ENCODE measurements around the gene OXSR1.
A peak's percentile ranks its signal among the peaks of the same experiment; 100 is the strongest.
"Not testable (repeated sequence)": the region's sequence is repeated elsewhere in the genome, so short reads cannot be mapped to it uniquely, and the experiment has no call there.

Gene OXSR1

GRCh38 chr3:38154625-38155255 lies 10.6 kb upstream of the OXSR1 start:
- in situ Hi-C loops (cut with HindIII; ENCODE audit: low pct_unique_long_range_greater_than_20kb, low sequenced_read_pairs), result no loop called here
- TF ChIP-seq JUND (IDR thresholded peaks at IDR 0.05; ENCODE audit: low read depth), result no peak
- DNase-seq (ENCODE audit: low read depth in 1 of 2, low spot score in 1 of 2), result peak in 1 of 2 experiments; percentile 31

DNA sequence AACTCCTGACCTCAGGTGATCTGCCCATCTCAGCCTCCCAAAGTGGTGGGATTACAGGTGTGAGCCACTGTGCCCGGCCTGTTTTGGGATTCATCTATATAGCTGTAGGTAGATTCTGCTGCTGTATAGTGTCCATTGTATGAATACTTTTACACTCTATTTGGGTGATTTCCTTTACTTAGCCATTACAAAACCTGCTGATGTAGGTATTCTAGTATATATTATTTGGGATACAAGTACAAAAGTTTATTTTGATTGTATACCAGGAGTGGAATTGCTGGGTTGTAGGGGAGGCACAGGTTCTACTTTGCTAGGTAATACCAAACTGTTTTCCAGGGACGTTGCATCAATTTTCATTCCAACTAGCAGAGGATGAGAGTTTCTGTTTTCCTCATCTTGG lies 9.5 kb upstream of the OXSR1 start:
- in situ Hi-C loops (cut with HindIII; ENCODE audit: low pct_unique_long_range_greater_than_20kb, low sequenced_read_pairs), result no loop called here
- no peak for TF ChIP-seq JUND (IDR thresholded peaks at IDR 0.05; ENCODE audit: low read depth)
- no peak for DNase-seq (ENCODE audit: low read depth in 1 of 2, low spot score in 1 of 2)

GRCh38 chr3:38157117-38157516 lies 8.2 kb upstream of the OXSR1 start:
- no peak for DNase-seq (ENCODE audit: low read depth in 1 of 2, low spot score in 1 of 2)
- TF ChIP-seq JUND (IDR thresholded peaks at IDR 0.05; ENCODE audit: low read depth), result no peak
- in situ Hi-C loops (cut with HindIII; ENCODE audit: low pct_unique_long_range_greater_than_20kb, low sequenced_read_pairs), result no loop called here

GRCh38 chr3:38157595-38157994 lies 7.7 kb upstream of the OXSR1 start:
- in situ Hi-C loops (cut with HindIII; ENCODE audit: low pct_unique_long_range_greater_than_20kb, low sequenced_read_pairs), result no loop called here
- DNase-seq (ENCODE audit: low read depth in 1 of 2, low spot score in 1 of 2), result peak in 1 of 2 experiments; percentile 27

DNA sequence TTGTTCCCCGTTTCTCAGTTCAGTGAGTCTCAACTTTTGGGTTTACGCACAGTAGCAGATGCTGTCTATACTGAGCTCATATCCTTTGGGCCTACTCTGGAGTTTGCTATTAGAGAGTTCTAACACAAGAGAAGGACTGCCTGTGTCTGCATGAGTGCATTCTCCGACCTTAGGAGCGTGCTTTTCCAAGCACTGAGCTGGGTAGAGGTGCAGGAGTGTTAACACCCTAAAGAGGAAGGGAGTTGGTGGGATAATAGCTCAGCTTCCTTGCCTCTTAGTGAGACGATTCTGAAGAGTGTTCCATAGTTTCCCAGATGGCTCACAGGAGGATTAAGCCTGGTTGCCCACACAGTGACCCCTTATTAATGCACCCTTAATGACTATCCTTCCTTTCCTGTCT lies 6.9 kb upstream of the OXSR1 start:
- in situ Hi-C loops (cut with HindIII; ENCODE audit: low pct_unique_long_range_greater_than_20kb, low sequenced_read_pairs), result no loop called here
- TF ChIP-seq JUND (IDR thresholded peaks at IDR 0.05; ENCODE audit: low read depth), result no peak

More at GRCh38 chr3:38157595-38157994, 7.7 kb upstream of the OXSR1 start:
- TF ChIP-seq JUND (IDR thresholded peaks at IDR 0.05; ENCODE audit: low read depth), result no peak

GRCh38 chr3:38160704-38161103 lies 4.6 kb upstream of the OXSR1 start:
- DNase-seq (ENCODE audit: low read depth in 1 of 2, low spot score in 1 of 2); in situ Hi-C loops (cut with HindIII; ENCODE audit: low pct_unique_long_range_greater_than_20kb, low sequenced_read_pairs): not testable (repeated sequence)

More for the DNA sequence above, 6.9 kb upstream of the OXSR1 start:
- no peak for DNase-seq (ENCODE audit: low read depth in 1 of 2, low spot score in 1 of 2)

GRCh38 chr3:38163117-38163840 lies 2.1 kb upstream of the OXSR1 start:
- DNase-seq (ENCODE audit: low read depth in 1 of 2, low spot score in 1 of 2), result peak in 1 of 2 experiments; percentile 59
- in situ Hi-C loops (cut with HindIII; ENCODE audit: low pct_unique_long_range_greater_than_20kb, low sequenced_read_pairs), result no loop called here
- TF ChIP-seq JUND (IDR thresholded peaks at IDR 0.05; ENCODE audit: low read depth), result no peak

- in situ Hi-C loops (cut with HindIII; ENCODE audit: low pct_unique_long_range_greater_than_20kb, low sequenced_read_pairs), result no loop called here
- no peak for DNase-seq (ENCODE audit: low read depth in 1 of 2, low spot score in 1 of 2)
- no peak for TF ChIP-seq JUND (IDR thresholded peaks at IDR 0.05; ENCODE audit: low read depth)
These were observed 1.3 kb upstream of the OXSR1 start for GRCh38 chr3:38163841-38164642.

- in situ Hi-C loops (cut with HindIII; ENCODE audit: low pct_unique_long_range_greater_than_20kb, low sequenced_read_pairs), result no loop called here
These were observed 740 bp upstream of the OXSR1 start for GRCh38 chr3:38164643-38164951.

DNA sequence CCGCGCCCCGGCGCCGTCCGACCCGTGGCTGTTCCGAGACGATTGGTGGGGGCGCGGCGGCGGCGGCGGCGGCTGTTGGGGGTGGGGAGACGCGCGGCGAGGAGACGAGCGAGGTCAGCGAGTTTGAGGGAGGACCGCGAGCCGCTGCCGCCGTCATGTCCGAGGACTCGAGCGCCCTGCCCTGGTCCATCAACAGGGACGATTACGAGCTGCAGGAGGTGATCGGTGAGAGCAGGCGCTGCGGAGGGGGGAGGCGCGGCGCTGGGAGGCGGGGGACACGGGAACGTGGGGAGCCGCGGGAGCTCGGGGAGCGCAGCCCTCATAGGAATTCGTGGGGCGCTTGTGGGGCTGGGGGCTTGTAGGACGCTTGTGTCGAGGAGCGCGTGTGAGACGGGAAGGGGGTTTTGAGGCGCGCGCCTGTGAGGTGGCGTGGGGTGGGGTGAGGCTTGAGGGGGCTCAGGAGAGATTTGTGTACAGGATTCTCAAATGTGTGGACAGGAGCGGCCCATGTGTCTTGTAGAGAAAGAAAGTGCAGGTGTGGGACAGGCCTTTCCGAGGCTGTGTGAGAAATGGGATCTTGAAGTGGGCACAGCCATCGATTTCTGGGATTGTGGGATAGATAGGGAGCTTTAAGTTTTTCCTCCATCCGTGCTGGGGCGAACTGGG lies 518 bp downstream of the OXSR1 start:
- in situ Hi-C loops (cut with HindIII; ENCODE audit: low pct_unique_long_range_greater_than_20kb, low sequenced_read_pairs), result no loop called here
- peak; percentile 69 to 78 for DNase-seq (ENCODE audit: low read depth in 1 of 2, low spot score in 1 of 2)
- no peak for TF ChIP-seq JUND (IDR thresholded peaks at IDR 0.05; ENCODE audit: low read depth)

More at GRCh38 chr3:38164643-38164951, 740 bp upstream of the OXSR1 start:
- TF ChIP-seq JUND (IDR thresholded peaks at IDR 0.05; ENCODE audit: low read depth), result no peak
- no peak for DNase-seq (ENCODE audit: low read depth in 1 of 2, low spot score in 1 of 2)

DNA sequence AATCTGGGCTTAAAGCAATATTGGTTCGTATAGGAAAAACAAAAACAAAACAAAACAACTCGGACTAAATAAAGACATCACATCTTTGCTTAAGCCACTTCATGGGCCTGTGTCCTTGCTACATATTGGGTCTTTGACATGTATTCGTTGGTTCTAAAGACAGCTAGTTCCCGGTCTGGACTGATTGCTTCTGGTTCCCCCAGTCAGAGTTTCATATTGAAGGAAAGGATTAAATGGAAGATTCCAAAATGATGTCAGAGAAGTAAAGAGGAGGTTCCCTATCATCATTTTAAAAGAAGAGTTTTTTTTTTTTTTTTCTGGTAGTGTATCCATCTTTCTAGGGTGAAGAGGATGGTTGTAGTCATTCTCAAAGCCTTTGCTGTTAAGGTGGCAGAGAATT lies 2.3 kb downstream of the OXSR1 start:
- TF ChIP-seq JUND (IDR thresholded peaks at IDR 0.05; ENCODE audit: low read depth), result no peak
- DNase-seq (ENCODE audit: low read depth in 1 of 2, low spot score in 1 of 2), result no peak
- in situ Hi-C loops (cut with HindIII; ENCODE audit: low pct_unique_long_range_greater_than_20kb, low sequenced_read_pairs), result no loop called here

GRCh38 chr3:38168151-38169026 lies 3.1 kb downstream of the OXSR1 start:
- TF ChIP-seq JUND (IDR thresholded peaks at IDR 0.05; ENCODE audit: low read depth), result no peak
- DNase-seq (ENCODE audit: low read depth in 1 of 2, low spot score in 1 of 2), result no peak
- in situ Hi-C loops (cut with HindIII; ENCODE audit: low pct_unique_long_range_greater_than_20kb, low sequenced_read_pairs), result no loop called here
